ENCODE data around the gene SLC39A12. TPM values are rescaled to one million over a fixed set of nuclear protein-coding genes. Genes with fewer than 3 reads are reported as not detected.
A peak's percentile ranks its signal among the peaks of the same experiment; 100 is the strongest.

The SLC39A12 gene
- total and polyA plus RNA-seq, 10 of the 15 experiments (the other 5 are each of a cell fraction or from before 2014, with no cell fraction given) = 0.47 to 1.5 (median 0.68) TPM; not detected in 1

DNA sequence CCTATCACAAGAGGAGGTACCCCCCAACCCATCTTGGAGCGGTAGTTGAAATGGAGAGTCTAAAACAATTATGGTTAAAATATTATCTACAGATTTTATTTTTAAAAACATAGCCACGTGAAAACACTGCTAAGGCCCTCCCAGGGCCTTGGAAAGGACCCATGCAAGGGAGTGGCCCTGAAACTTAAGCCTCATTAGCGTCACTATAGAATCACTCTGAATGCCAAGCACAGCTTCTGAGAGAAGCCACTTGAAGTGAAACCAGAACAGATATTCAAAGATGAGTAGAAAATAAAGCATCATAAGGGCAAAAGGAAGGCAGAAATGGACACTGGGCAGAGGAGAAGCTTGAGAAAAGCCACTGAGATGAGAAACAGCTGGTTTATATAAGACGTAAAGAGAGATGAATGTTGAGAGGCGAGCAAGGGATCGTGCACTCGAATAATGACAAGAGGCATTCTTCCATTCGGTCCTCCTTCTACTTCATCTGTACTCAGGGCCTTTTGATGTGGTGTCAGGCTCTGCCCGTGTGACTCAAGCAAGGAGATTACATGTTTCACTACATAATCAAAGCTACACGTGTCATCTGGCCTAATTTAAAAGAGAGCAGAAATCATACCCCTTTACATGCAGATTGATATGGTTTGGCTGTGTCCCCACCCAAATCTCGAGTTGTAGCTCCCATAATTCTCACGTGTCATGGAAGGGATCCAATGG, 33.4 kb upstream of the SLC39A12 start:
- H3K79me2 ChIP-seq (ENCODE audit: control insufficient read depth, insufficient read depth, low read length) = no peaks in the 10 kb centered on the region
- ATAC-seq = peak; percentile 71
- BruUV-seq (replicated peaks) = no TSS peak
- H3K9ac ChIP-seq (ENCODE audit: control insufficient read depth, insufficient read depth, low read length) = no peak overlapping the region
- no peaks in the 10 kb centered on the region for H3K27me3 ChIP-seq (replicated peaks in 1 of 2; ENCODE audit: control insufficient read depth in 2 of 2, insufficient read depth in 2 of 2, low read length in 1 of 2)
- H3K27ac ChIP-seq (ENCODE audit: control insufficient read depth, insufficient read depth) = no peak overlapping the region
- ChIA-PET SMC1A (ENCODE audit: uncharacterized antibody, unreplicated experiment) (interaction anchor here (0.9 kb wide), 1 partner anchor 394 kb away, joined by 3 read pairs; no protein-coding TSS in a partner anchor), CTCF (no interaction called here), POLR2A (no interaction called here), RAD21 (ENCODE audit: unreplicated experiment) (no interaction called here)
- no peak overlapping the region for H3K4me3 ChIP-seq
- peak; percentile 57; the same call in 1 of the 2 replicates for TF ChIP-seq RUNX3 (IDR thresholded peaks at IDR 0.05; ENCODE audit: low read length)
- peak; percentile 88 for TF ChIP-seq TCF7 (IDR thresholded peaks at IDR 0.05; ENCODE audit: borderline replicate concordance)
- no peak for TF ChIP-seq CBX5 (IDR thresholded peaks at IDR 0.05; ENCODE audit: low read depth)
- no peak for TF ChIP-seq NFYA (IDR thresholded peaks at IDR 0.05; ENCODE audit: borderline replicate concordance, low read depth, low read length)
- intact Hi-C loops (cut with micrococcal nuclease; ENCODE audit: unreplicated experiment) = no loop called here
- no peaks in the 10 kb centered on the region for H3K4me1 ChIP-seq (ENCODE audit: control insufficient read depth, insufficient read depth, low read length)
- in situ Hi-C loops (cut with MboI) = no loop called here
- H3K4me2 ChIP-seq (ENCODE audit: control insufficient read depth, insufficient read depth) = no peak overlapping the region
- no peak for DNase-seq (ENCODE audit: low read depth, low spot score)
- no peaks in the 10 kb centered on the region for H3K36me3 ChIP-seq (ENCODE audit: control insufficient read depth in 2 of 2, insufficient read depth in 2 of 2, low read length in 1 of 2)
- no peak for FAIRE-seq
- H2AFZ ChIP-seq (ENCODE audit: control insufficient read depth, low read depth, low read length) = no peak overlapping the region
- H3K9me3 ChIP-seq (replicated peaks; ENCODE audit: control insufficient read depth, insufficient read depth, low read length) = no peaks in the 10 kb centered on the region; the same call in 2 of the 3 replicates
- no peaks in the 10 kb centered on the region for H4K20me1 ChIP-seq (ENCODE audit: control insufficient read depth, insufficient read depth)
- 10% methylated on average over 12 of the region's 12 CpGs for WGBS (ENCODE audit: insufficient coverage, insufficient replicate concordance, low lambda C conversion rate, missing lambda C conversion rate)

DNA sequence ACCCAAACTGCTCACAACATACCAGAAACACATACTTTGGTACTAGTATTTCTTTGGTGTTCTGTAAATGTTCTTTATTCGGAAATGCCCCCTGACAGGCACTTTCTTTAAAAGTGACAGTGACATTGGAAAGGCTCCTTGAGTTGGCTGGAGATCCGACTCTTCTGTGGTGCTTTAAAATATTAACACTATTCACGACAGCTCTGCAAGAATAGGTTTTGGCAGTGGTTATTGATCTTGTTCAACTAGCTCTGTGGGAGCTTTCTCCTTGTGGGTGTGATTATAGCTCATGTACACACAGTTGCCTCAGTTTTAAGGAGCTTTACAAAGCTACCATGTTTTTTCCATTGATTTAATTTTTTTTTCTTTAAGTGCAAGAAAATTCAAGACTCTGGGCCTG, 30.3 kb upstream of the SLC39A12 start:
- Histone ChIP-seq H3K4me2 (ENCODE audit: control insufficient read depth, insufficient read depth) (no peak overlapping the region), H3K79me2 (ENCODE audit: control insufficient read depth, insufficient read depth, low read length) (no peaks in the 10 kb centered on the region), H3K9me3 (replicated peaks; ENCODE audit: control insufficient read depth, insufficient read depth, low read length) (no peaks in the 10 kb centered on the region; the same call in 2 of the 3 replicates), H3K9ac (ENCODE audit: control insufficient read depth, insufficient read depth, low read length) (no peak overlapping the region), H3K36me3 (ENCODE audit: control insufficient read depth in 2 of 2, insufficient read depth in 2 of 2, low read length in 1 of 2) (no peaks in the 10 kb centered on the region), H3K4me3 (no peak overlapping the region), H3K27ac (ENCODE audit: control insufficient read depth, insufficient read depth) (no peak overlapping the region), H4K20me1 (ENCODE audit: control insufficient read depth, insufficient read depth) (no peaks in the 10 kb centered on the region), H2AFZ (ENCODE audit: control insufficient read depth, low read depth, low read length) (no peak overlapping the region), H3K27me3 (replicated peaks in 1 of 2; ENCODE audit: control insufficient read depth in 2 of 2, insufficient read depth in 2 of 2, low read length in 1 of 2) (no peaks in the 10 kb centered on the region), H3K4me1 (ENCODE audit: control insufficient read depth, insufficient read depth, low read length) (no peaks in the 10 kb centered on the region)
- ATAC-seq (no peak), FAIRE-seq (no peak), DNase-seq (ENCODE audit: low read depth, low spot score) (no peak)
- in situ Hi-C loops (cut with MboI) (no loop called here), intact Hi-C loops (cut with micrococcal nuclease; ENCODE audit: unreplicated experiment) (no loop called here)
- BruUV-seq (replicated peaks) = no TSS peak
- CTCF ChIA-PET = interaction anchor here (1.2 to 1.7 kb wide), 2 partner anchors 10 to 11 kb away, joined by 3 read pairs; no protein-coding TSS in a partner anchor
- WGBS (ENCODE audit: insufficient coverage, insufficient replicate concordance, low lambda C conversion rate, missing lambda C conversion rate) = 19% methylated on average over 3 of the region's 3 CpGs
- RAD21 ChIA-PET (ENCODE audit: unreplicated experiment) = no interaction called here
- SMC1A ChIA-PET (ENCODE audit: uncharacterized antibody, unreplicated experiment) = interaction anchor here (1.4 kb wide), 1 partner anchor 286 kb away, joined by 3 read pairs; no protein-coding TSS in a partner anchor
- POLR2A ChIA-PET = no interaction called here
- TF ChIP-seq ESRRA (IDR thresholded peaks at IDR 0.05; ENCODE audit: low read length) (no peak), BMI1 (IDR thresholded peaks at IDR 0.05; ENCODE audit: borderline replicate concordance) (no peak), CBX5 (IDR thresholded peaks at IDR 0.05; ENCODE audit: low read depth) (no peak), RELA (IDR thresholded peaks at IDR 0.05; ENCODE audit: borderline replicate concordance, partially characterized antibody) (no peak)
